Neutrophil (primary cell): ENCODE measurements around the gene ALDH9A1.

Experiments
- H3K27ac ChIP-seq: fragments of 200-600 bp; sonication (generic); 2 replicates; pipeline ENCODE4 v1.5.1; 2016; ENCODE audit warnings: mild to moderate bottlenecking, moderate library complexity
- H3K27me3 ChIP-seq: fragments of 200-600 bp; sonication (generic); 2 replicates; pipeline ENCODE4 v1.6.0; 2016; ENCODE audit warnings: mild to moderate bottlenecking
- H3K36me3 ChIP-seq: fragments of 200-600 bp; sonication (generic); 2 replicates; pipeline ENCODE4 v1.5.1; 2017
- H3K4me1 ChIP-seq, 2 experiments: fragments of 200-600 bp in 1 of 2; sonication (generic) in 1 of 2; 1 replicate in 1 of 2; 2 replicates in 1 of 2; pipeline versions ENCODE4 v1.5.1 to v1.6.1; 2013 to 2016; ENCODE audit warnings: low read depth in 1 of 2, low read length in 1 of 2, mild to moderate bottlenecking in 1 of 2, moderate library complexity in 1 of 2; ENCODE audit not compliant: control insufficient read depth in 1 of 2, insufficient read depth in 1 of 2
- H3K4me3 ChIP-seq, 2 experiments: fragments of 200-600 bp in 1 of 2; sonication (generic) in 1 of 2; 1 replicate in 1 of 2; 2 replicates in 1 of 2; pipeline ENCODE4 v1.5.1; 2013 to 2016; ENCODE audit warnings: low read depth in 1 of 2, low read length in 1 of 2, mild to moderate bottlenecking in 1 of 2, moderate library complexity in 1 of 2
- H3K9me3 ChIP-seq: fragments of 200-600 bp; sonication (generic); 2 replicates; pipeline ENCODE4 v1.5.1; 2016
- CTCF ChIP-seq: fragments of 200-600 bp; sonication (generic); IDR thresholded peaks from 2 replicates; pipeline ENCODE4 v1.5.1; 2016; ENCODE audit warnings: antibody characterized with exemption

Gene ALDH9A1

GRCh38 chr1:165637427-165637826, 60.9 kb downstream of the ALDH9A1 start:
- Histone ChIP-seq H3K9me3 (no peaks in the 10 kb centered on the region), H3K36me3 (no peaks in the 10 kb centered on the region), H3K4me1 (peaks cover 0 to 4% of the 10 kb centered on the region in 2 experiments), H3K4me3 (no peak overlapping the region), H3K27me3 (no peaks in the 10 kb centered on the region), H3K27ac (no peak overlapping the region)
- no peak for TF ChIP-seq CTCF

- Histone ChIP-seq H3K36me3 (no peaks in the 10 kb centered on the region), H3K4me3 (no peak overlapping the region), H3K4me1 (peaks cover 14 to 17% of the 10 kb centered on the region in 2 experiments), H3K9me3 (no peaks in the 10 kb centered on the region), H3K27ac (no peak overlapping the region), H3K27me3 (peaks cover 8% of the 10 kb centered on the region)
- no peak for TF ChIP-seq CTCF
Observed at GRCh38 chr1:165635823-165636222, 62.5 kb downstream of the ALDH9A1 start.

GRCh38 chr1:165635329-165635728, 63.0 kb downstream of the ALDH9A1 start:
- Histone ChIP-seq H3K4me1 (peaks cover 19 to 21% of the 10 kb centered on the region in 2 experiments), H3K36me3 (no peaks in the 10 kb centered on the region), H3K27me3 (peaks cover 8% of the 10 kb centered on the region), H3K4me3 (no peak overlapping the region), H3K9me3 (no peaks in the 10 kb centered on the region), H3K27ac (no peak overlapping the region)
- no peak for TF ChIP-seq CTCF

- H3K27me3 ChIP-seq = peaks cover 15% of the 10 kb centered on the region
- TF ChIP-seq CTCF = no peak
- H3K36me3 ChIP-seq = no peaks in the 10 kb centered on the region
- no peak overlapping the region for H3K27ac ChIP-seq
- no peak overlapping the region for H3K4me3 ChIP-seq
- peaks cover 27% of the 10 kb centered on the region in 2 experiments for H3K4me1 ChIP-seq
- H3K9me3 ChIP-seq = no peaks in the 10 kb centered on the region
Observed at GRCh38 chr1:165634154-165634921, 64.0 kb downstream of the ALDH9A1 start.

GRCh38 chr1:165633614-165634013, 64.7 kb downstream of the ALDH9A1 start:
- H3K27ac ChIP-seq = no peak overlapping the region
- H3K9me3 ChIP-seq = no peaks in the 10 kb centered on the region
- H3K27me3 ChIP-seq = peaks cover 15% of the 10 kb centered on the region
- no peaks in the 10 kb centered on the region for H3K36me3 ChIP-seq
- TF ChIP-seq CTCF = no peak
- no peak overlapping the region for H3K4me3 ChIP-seq
- H3K4me1 ChIP-seq = peaks cover 27 to 33% of the 10 kb centered on the region in 2 experiments
